NCI-H128 (cell line): ENCODE measurements around the gene IGSF6.
"Not testable (repeated sequence)": the region's sequence is repeated elsewhere in the genome, so short reads cannot be mapped to it uniquely, and the experiment has no call there.

ENCODE experiments used
- DNase-seq: peaks from one replicate; lab custom pipeline; 2025; ENCODE audit not compliant: unreplicated experiment; lab: John Stamatoyannopoulos, UW

The IGSF6 gene

GRCh38 chr16:21629616-21630539, 22.5 kb downstream of the IGSF6 start:
- DNase-seq, result not testable (repeated sequence)

GRCh38 chr16:21628772-21629171, 23.6 kb downstream of the IGSF6 start:
- DNase-seq, result no peak

- DNase-seq, result no peak
Observed at GRCh38 chr16:21628121-21628726, 24.2 kb downstream of the IGSF6 start.

GRCh38 chr16:21626659-21627277, 25.6 kb downstream of the IGSF6 start:
- no peak for DNase-seq

GRCh38 chr16:21625026-21625425, 27.4 kb downstream of the IGSF6 start:
- DNase-seq, result no peak

- DNase-seq, result no peak
Observed at GRCh38 chr16:21622545-21622944, 29.9 kb downstream of the IGSF6 start.

GRCh38 chr16:21620592-21620991, 31.8 kb downstream of the IGSF6 start:
- DNase-seq, result no peak

GRCh38 chr16:21619765-21620425, 32.5 kb downstream of the IGSF6 start:
- no peak for DNase-seq

GRCh38 chr16:21618281-21618680, 34.1 kb downstream of the IGSF6 start:
- DNase-seq, result no peak

- DNase-seq, result no peak
Observed at GRCh38 chr16:21617607-21618006, 34.8 kb downstream of the IGSF6 start.

- no peak for DNase-seq
Observed at GRCh38 chr16:21614896-21615295, 37.5 kb downstream of the IGSF6 start.

- no peak for DNase-seq
Observed at GRCh38 chr16:21613781-21614180, 38.6 kb downstream of the IGSF6 start.

- DNase-seq, result no peak
Observed at GRCh38 chr16:21613361-21613760, 39.0 kb downstream of the IGSF6 start.

- no peak for DNase-seq
Observed at GRCh38 chr16:21611556-21612384, 40.6 kb downstream of the IGSF6 start.

- no peak for DNase-seq
Observed at GRCh38 chr16:21611198-21611555, 41.2 kb downstream of the IGSF6 start.

GRCh38 chr16:21610766-21611165, 41.6 kb downstream of the IGSF6 start:
- no peak for DNase-seq

- DNase-seq, result no peak
Observed at GRCh38 chr16:21610006-21610544, 42.3 kb downstream of the IGSF6 start.

- no peak for DNase-seq
Observed at GRCh38 chr16:21608639-21609328, 43.6 kb downstream of the IGSF6 start.

GRCh38 chr16:21605848-21606247, 46.6 kb downstream of the IGSF6 start:
- DNase-seq, result not testable (repeated sequence)

GRCh38 chr16:21603928-21604327, 48.5 kb downstream of the IGSF6 start:
- DNase-seq, result no peak
